HepG2 (cell line): ENCODE data around the gene CHD2. TPM values are rescaled to one million over a fixed set of nuclear protein-coding genes. Genes with fewer than 3 reads are reported as not detected.

Experiments used
- ATAC-seq: fragments of 200-7000 bp; cut with Tn5 transposase; 3 replicates; pipeline ENCODE4 v1.9.1; 2020; ENCODE audit warnings: mild to moderate bottlenecking, moderate library complexity
- BruUV-seq: library from RNA; stranded (reverse); fragments of 400-500 nt; replicated peaks from 2 replicates; lab custom pipeline; 2021; lab: Mats Ljungman, UMichigan
- CTCF ChIA-PET: fragments of 300-600 bp; formaldehyde crosslinking; extraction: SDS; loops from one replicate; lab custom pipeline; 2021; ENCODE audit warnings: low total read pairs, inconsistent platforms, low intra/inter-chr PET ratio; lab: Yijun Ruan, JAX
- POLR2A ChIA-PET: fragments of 350-600 bp; sonication (Branson Sonifier 250); formaldehyde crosslinking; loops from one replicate; lab custom pipeline; 2020; ENCODE audit warnings: antibody characterized with exemption, inconsistent platforms; lab: Yijun Ruan, JAX
- DNase-seq: peaks from one replicate; pipeline ENCODE4 v3.0.0-alpha.2; 2015; ENCODE audit warnings: low spot score
- FAIRE-seq: peaks from 3 replicates; lab custom pipeline; 2011; peaks lifted over from hg19 to GRCh38; lab: Jason Lieb, UNC
- H2AFZ ChIP-seq: one replicate; pipeline ENCODE4 v1.6.1; 2011; ENCODE audit warnings: low read length, inconsistent platforms
- H3K27ac ChIP-seq: fragments of 300-600 bp; 3 replicates; pipeline ENCODE4 v1.8.0; 2011; ENCODE audit warnings: mixed run types, mild to moderate bottlenecking, mixed read lengths, low read length, inconsistent platforms; ENCODE audit not compliant: insufficient read depth; ENCODE audit errors: extremely low read length
- H3K27me3 ChIP-seq, 2 experiments: fragments of 200-600 bp in 1 of 2; 2 replicates in 1 of 2; 3 replicates in 1 of 2; pipeline versions ENCODE4 v1.6.0 to v1.8.0; 2011; ENCODE audit warnings: low read length in 2 of 2, mild to moderate bottlenecking in 2 of 2, moderate library complexity in 2 of 2, inconsistent platforms in 1 of 2; ENCODE audit not compliant: insufficient read depth in 2 of 2, control insufficient read depth in 1 of 2
- H3K36me3 ChIP-seq, 2 experiments: fragments of 200-600 bp in 1 of 2; replicated peaks in 1 of 2; 2 replicates in 1 of 2; 3 replicates in 1 of 2; pipeline versions ENCODE4 v1.5.1 to v1.8.0; 2011; ENCODE audit warnings: low read length in 2 of 2, inconsistent platforms in 1 of 2; ENCODE audit not compliant: insufficient read depth in 2 of 2, control insufficient read depth in 1 of 2
- H3K4me1 ChIP-seq: 2 replicates; pipeline ENCODE4 v1.5.1; 2012; ENCODE audit warnings: low read length, inconsistent platforms; ENCODE audit not compliant: insufficient read depth
- H3K4me2 ChIP-seq: 2 replicates; pipeline ENCODE4 v1.6.0; 2011; ENCODE audit warnings: low read depth, low read length, inconsistent platforms
- H3K4me3 ChIP-seq, 3 experiments: fragments of 200-600 bp in 1 of 3; sonication (generic), shearing (Covaris generic) in 1 of 3; replicated peaks in 1 of 3; 2 replicates each; pipeline ENCODE4 v1.5.1; 2011 to 2016; ENCODE audit warnings: low read length in 3 of 3, inconsistent platforms in 2 of 3, low read depth in 2 of 3, mild to moderate bottlenecking in 2 of 3, control low read depth in 1 of 3, mixed read lengths in 1 of 3; ENCODE audit not compliant: insufficient read depth in 1 of 3
- H3K79me2 ChIP-seq: one replicate; pipeline ENCODE4 v1.6.1; 2011; ENCODE audit warnings: low read length, inconsistent platforms; ENCODE audit not compliant: insufficient read depth
- H3K9ac ChIP-seq: 2 replicates; pipeline ENCODE4 v1.6.0; 2011; ENCODE audit warnings: mild to moderate bottlenecking, low read depth, low read length, inconsistent platforms; ENCODE audit not compliant: insufficient read depth
- H3K9me3 ChIP-seq: 2 replicates; pipeline ENCODE4 v1.5.1; 2012; ENCODE audit warnings: mild to moderate bottlenecking, low read length
- H4K20me1 ChIP-seq: 2 replicates; pipeline ENCODE4 v1.6.0; 2011; ENCODE audit warnings: inconsistent platforms, mild to moderate bottlenecking, low read length, moderate library complexity; ENCODE audit not compliant: insufficient read depth
- ATF7 ChIP-seq, 2 experiments: fragments of 450-650 bp in 1 of 2; sonication (generic) in 1 of 2; formaldehyde crosslinking in 1 of 2; IDR thresholded peaks; 2 replicates each; pipeline versions ENCODE4 v1.4.0 to v1.6.1; 2016 to 2020; ENCODE audit warnings: antibody characterized with exemption in 1 of 2, mild to moderate bottlenecking in 1 of 2, missing genetic modification reagents in 1 of 2
- ELF3 ChIP-seq: IDR thresholded peaks from 2 replicates; pipeline ENCODE4 v1.6.1; 2016; ENCODE audit warnings: missing genetic modification reagents, missing compliant biosample characterization
- HNRNPK ChIP-seq: fragments of 200-400 bp; formaldehyde crosslinking; IDR thresholded peaks from 2 replicates; pipeline ENCODE4 v1.6.1; 2018; ENCODE audit warnings: low read length, low read depth, moderate library complexity, mild to moderate bottlenecking; ENCODE audit not compliant: poor library complexity, severe bottlenecking
- RBM22 ChIP-seq: fragments of 200-400 bp; formaldehyde crosslinking; optimal IDR thresholded peaks from 2 replicates; pipeline ENCODE3; 2017; ENCODE audit warnings: mild to moderate bottlenecking, low read length, moderate library complexity
- WGBS: methylation state at CpG from one replicate; pipeline ENCODE4 v1.1.6; 2017; ENCODE audit warnings: low lambda C conversion rate; 5-methylcytosine and 5-hydroxymethylcytosine counted together
- in situ Hi-C: cut with HindIII; loops from 2 replicates; pipeline ENCODE4 v1.10.0; 2017; ENCODE audit warnings: low pct_unique_long_range_greater_than_20kb; ENCODE audit not compliant: extremely low pct_ligation_motif_present
- intact Hi-C: fragments of 100-400 bp; cut with micrococcal nuclease; formaldehyde crosslinking; loops from one replicate; pipeline ENCODE4 v1.10.0; 2022; ENCODE audit not compliant: unreplicated experiment
- polyA plus RNA-seq, 8 experiments: library from polyadenylated mRNA; depleted of rRNA in 3 of 8; stranded (reverse) in 7 of 8; unstranded in 1 of 8; fragments of >200 nt; fragmentation: Illumina TruSeq in 4 of 8; extraction: Trizol in 4 of 8; gene quantifications; 2 replicates each; pipeline versions ENCODE4 v1.2.1 to v1.2.3, GENCODE V29; 2011 to 2016; ENCODE audit warnings: low read depth in 4 of 8, missing spikeins in 1 of 8, mixed read lengths in 1 of 8; ENCODE audit not compliant: insufficient read depth in 1 of 8
- total RNA-seq, 5 experiments: library from RNA; depleted of rRNA; stranded (reverse); fragments of >200 nt; fragmentation: Illumina TruSeq; extraction: Trizol; gene quantifications; 2 replicates each; pipeline ENCODE4 v1.2.3, GENCODE V29; 2016; ENCODE audit warnings: low read depth in 1 of 5
- TF ChIP-seq, protein P1 (sequence below): IDR thresholded peaks from 2 replicates; pipeline ENCODE4 v1.6.1; 2016
- TF ChIP-seq, protein P2 (sequence below): sonication (generic); formaldehyde crosslinking; IDR thresholded peaks from 2 replicates; pipeline ENCODE4 v1.4.0; 2020; ENCODE audit warnings: missing genetic modification reagents, mild to moderate bottlenecking, borderline replicate concordance

The CHD2 gene
- total and polyA plus RNA-seq, 2 of the 13 experiments (the other 11 are each of a cell fraction or from before 2014, with no cell fraction given) = 54.0 to 54.1 TPM

DNA sequence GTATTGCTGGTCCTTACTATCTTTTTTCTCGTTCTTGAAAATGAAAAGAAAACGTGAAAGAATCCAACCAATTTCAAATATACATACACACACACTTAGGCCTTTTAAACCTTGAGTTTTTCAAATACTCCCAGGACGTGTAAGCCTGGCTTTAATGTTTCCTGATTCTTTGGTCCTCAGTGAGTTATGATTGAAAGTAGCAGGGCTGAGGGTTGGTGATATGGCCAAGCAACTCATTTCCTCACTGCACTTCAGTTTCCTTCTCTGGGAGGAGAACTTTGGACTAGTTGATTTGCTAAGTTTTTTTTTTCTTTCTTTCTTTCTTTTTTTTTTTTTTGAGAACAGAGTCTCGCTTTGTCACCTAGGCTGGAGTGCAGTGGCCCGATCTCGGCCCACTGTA lies 34.6 kb downstream of the CHD2 start:
- 94% methylated on average over 6 of the region's 6 CpGs for WGBS
- DNase-seq (no peak), ATAC-seq (no peak), FAIRE-seq (no peak)
- POLR2A ChIA-PET = no interaction called here
- in situ Hi-C loops = no loop called here
- intact Hi-C loops = no loop called here
- Histone ChIP-seq H3K4me3 (no peak overlapping the region), H2AFZ (no peak overlapping the region), H3K27me3 (no peaks in the 10 kb centered on the region), H3K36me3 (peaks cover 27 to 84% of the 10 kb centered on the region in 2 experiments), H3K4me2 (no peak overlapping the region), H3K27ac (no peak overlapping the region), H3K79me2 (peaks cover 46% of the 10 kb centered on the region), H4K20me1 (no peaks in the 10 kb centered on the region), H3K9ac (no peak overlapping the region), H3K9me3 (no peaks in the 10 kb centered on the region), H3K4me1 (peaks cover 56% of the 10 kb centered on the region)
- CTCF ChIA-PET = no interaction called here
- TF ChIP-seq, protein P1, sequence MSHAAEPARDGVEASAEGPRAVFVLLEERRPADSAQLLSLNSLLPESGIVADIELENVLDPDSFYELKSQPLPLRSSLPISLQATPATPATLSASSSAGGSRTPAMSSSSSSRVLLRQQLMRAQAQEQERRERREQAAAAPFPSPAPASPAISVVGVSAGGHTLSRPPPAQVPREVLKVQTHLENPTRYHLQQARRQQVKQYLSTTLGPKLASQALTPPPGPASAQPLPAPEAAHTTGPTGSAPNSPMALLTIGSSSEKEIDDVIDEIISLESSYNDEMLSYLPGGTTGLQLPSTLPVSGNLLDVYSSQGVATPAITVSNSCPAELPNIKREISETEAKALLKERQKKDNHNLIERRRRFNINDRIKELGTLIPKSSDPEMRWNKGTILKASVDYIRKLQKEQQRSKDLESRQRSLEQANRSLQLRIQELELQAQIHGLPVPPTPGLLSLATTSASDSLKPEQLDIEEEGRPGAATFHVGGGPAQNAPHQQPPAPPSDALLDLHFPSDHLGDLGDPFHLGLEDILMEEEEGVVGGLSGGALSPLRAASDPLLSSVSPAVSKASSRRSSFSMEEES (CRISPR knock-in tag) = no peak
- TF ChIP-seq, protein P2, sequence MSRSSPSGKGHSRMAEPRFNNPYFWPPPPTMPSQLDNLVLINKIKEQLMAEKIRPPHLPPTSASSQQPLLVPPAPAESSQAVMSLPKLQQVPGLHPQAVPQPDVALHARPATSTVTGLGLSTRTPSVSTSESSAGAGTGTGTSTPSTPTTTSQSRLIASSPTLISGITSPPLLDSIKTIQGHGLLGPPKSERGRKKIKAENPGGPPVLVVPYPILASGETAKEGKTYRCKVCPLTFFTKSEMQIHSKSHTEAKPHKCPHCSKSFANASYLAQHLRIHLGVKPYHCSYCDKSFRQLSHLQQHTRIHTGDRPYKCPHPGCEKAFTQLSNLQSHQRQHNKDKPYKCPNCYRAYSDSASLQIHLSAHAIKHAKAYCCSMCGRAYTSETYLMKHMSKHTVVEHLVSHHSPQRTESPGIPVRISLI (CRISPR knock-in tag) = 0 out of 2 replicates have a peak, but pooled peaks have one; percentile 47
- no TSS peak for BruUV-seq

DNA sequence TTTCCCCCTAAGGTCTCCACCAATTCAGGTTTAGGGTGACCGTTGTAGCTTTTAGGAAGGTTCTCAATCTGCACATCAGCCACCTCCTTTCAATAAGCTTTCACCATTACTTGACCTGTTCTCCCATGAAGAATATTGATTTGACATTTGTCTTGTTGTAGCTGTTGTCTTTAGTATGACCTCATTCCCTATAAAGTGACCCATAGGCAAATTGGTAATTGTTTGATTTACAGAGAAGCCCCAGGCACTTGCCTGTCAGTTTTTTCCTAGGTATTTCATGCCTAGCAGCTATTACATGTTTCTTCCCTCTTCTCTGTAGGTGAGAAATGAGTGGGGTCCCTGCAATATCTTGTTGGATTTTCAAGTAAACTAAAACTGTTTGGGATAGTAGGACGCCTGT lies 36.0 kb downstream of the CHD2 start:
- no peak overlapping the region for H3K9ac ChIP-seq
- no peaks in the 10 kb centered on the region for H4K20me1 ChIP-seq
- no peak overlapping the region for H3K4me2 ChIP-seq
- CTCF ChIA-PET = no interaction called here
- H2AFZ ChIP-seq = no peak overlapping the region
- DNase-seq (no peak), FAIRE-seq (no peak), ATAC-seq (no peak)
- H3K27me3 ChIP-seq = no peaks in the 10 kb centered on the region
- BruUV-seq = no TSS peak
- H3K36me3 ChIP-seq = peaks cover 28 to 80% of the 10 kb centered on the region in 2 experiments
- H3K27ac ChIP-seq = no peak overlapping the region
- TF ChIP-seq RBM22 (peak; percentile 73), ELF3 (CRISPR knock-in tag) (no peak), ATF7 (IDR thresholded peaks at IDR 0.05) (0 out of 2 replicates have a peak, but pooled peaks have one; percentile 17), ATF7 (CRISPR knock-in tag; IDR thresholded peaks at IDR 0.05) (no peak), HNRNPK (no peak)
- no peak overlapping the region for H3K4me3 ChIP-seq
- H3K4me1 ChIP-seq = peaks cover 48% of the 10 kb centered on the region
- intact Hi-C loops (no loop called here), in situ Hi-C loops (no loop called here)
- 100% methylated on average over 2 of the region's 2 CpGs for WGBS
- peaks cover 35% of the 10 kb centered on the region for H3K79me2 ChIP-seq
- no peaks in the 10 kb centered on the region for H3K9me3 ChIP-seq
- POLR2A ChIA-PET = no interaction called here
